Activated CD8-positive, alpha-beta memory T cell treated with anti-CD3 and anti-CD28 coated beads, Interleukin-2, amount 50 U/mL, for 1 hour (primary cell): Measurements from ENCODE around the gene VIPR2.

Source experiments
- DNase-seq: peaks from one replicate; pipeline ENCODE4 v3.0.0-alpha.2; 2020; ENCODE audit errors: extremely low read depth

The VIPR2 gene

GRCh38 chr7:159068488-159068811 is 76.2 kb downstream of the VIPR2 start:
- no peak for DNase-seq

GRCh38 chr7:159067576-159068487 is 76.8 kb downstream of the VIPR2 start:
- no peak for DNase-seq

DNA sequence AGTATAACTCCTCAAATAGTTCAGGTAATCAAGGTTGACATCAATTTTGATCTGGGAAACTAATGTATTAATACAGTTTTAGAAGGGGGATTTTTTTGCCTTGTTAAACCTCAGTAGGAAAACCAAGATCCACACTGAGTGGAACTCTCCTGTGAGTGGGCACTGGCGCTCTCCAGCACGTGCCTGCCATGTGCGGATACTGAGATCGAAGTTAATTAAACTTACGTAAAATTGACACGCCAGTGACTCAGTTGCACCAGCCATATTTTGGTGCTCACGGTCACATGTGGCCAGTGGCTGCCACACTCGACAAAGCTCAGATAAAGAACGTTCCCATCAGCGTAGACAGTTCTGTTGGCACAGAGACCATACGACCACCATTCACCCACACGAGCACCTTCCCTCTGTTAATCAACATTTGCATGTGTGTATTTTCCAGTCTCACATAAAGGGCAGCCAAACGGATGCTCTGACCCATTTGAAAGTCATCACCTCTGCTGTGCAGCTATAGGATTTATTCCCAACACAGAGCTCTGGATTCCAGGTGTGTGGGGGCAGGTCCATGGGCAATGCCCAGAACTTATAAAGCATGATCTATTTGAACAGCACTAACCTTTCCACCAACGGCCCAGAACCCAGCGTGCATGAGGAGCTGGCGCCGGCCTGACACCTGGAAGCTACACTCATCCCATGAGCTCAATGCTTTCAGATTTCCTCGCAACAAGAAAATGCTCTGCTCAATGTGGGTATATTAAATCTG is 77.7 kb downstream of the VIPR2 start:
- no peak for DNase-seq

GRCh38 chr7:159065852-159066480 is 78.7 kb downstream of the VIPR2 start:
- no peak for DNase-seq

DNA sequence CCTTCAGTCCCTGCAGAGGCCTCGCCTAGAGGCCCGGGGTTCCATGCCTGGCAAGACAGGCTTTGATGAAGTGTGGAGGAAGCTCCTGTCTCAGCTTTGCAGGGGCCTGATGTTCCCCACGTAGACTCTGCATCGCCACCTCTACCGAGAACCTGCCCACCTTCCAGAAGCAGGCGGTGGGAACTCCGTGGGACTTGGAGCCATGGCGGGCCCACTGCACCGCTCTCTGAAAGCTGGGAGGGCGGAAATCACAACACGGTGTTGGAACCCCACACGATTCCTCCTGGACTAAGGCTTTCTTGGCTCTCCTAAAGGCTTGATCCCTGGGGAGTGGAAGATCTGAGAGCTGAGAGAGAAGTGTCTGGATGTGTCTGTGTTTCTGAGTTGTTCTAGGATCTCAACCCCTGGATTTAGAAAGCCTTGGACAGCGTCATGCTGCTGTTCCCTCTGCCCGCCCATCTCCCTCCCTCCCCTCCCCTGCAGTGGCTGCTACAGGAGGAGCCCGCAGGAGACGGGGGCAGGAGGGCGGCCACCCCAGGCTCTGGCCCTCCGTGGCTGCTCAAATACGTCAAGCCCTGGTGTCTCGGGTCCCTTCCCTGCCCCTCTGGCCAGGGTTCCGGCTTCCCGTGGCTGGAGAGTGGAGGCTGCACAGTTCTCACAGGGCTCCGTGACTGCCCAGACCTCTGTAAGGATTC is 79.7 kb downstream of the VIPR2 start:
- no peak for DNase-seq

GRCh38 chr7:159064121-159064815 is 80.4 kb downstream of the VIPR2 start:
- no peak for DNase-seq

DNA sequence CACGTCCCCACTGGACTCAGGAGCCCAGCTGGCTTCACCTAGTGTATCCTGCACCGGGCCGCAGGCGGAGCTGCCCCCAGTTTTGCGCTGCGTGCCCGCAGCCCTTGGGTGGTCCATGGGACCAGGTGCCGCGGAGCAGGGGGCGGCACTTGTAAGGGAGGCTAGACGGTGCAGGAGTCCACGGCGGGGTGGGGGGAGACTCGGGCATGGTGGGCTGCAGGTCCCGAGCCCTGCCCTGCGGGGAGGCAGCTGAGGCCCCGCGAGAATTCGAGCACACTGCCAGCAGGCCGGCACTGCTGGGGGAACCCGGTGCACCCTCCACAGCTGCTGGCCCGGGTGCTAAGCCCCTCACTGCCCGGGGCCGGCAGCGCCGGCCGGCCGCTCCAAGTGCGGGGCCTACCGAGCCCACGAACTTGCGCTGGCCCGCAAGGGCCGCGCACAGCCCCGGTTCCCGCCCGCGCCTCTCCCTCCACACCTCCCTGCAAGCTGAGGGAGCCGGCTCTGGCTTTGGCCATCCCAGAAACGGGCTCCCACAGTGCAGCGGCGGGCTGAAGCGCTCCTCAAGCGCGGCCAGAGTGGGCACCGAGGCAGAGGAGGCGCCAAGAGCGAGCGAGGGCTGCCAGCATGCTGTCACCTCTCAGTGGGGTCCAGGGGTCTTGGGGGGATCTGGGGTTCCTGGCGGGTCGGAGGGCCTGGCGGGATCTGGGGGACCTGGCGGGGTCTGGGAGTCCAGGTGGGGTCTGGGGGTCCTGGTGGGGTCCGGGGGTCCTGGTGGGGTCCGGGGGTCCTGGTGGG is 81.4 kb downstream of the VIPR2 start:
- no peak for DNase-seq

- DNase-seq: no peak
These were observed 82.1 kb downstream of the VIPR2 start for GRCh38 chr7:159062569-159062968.

DNA sequence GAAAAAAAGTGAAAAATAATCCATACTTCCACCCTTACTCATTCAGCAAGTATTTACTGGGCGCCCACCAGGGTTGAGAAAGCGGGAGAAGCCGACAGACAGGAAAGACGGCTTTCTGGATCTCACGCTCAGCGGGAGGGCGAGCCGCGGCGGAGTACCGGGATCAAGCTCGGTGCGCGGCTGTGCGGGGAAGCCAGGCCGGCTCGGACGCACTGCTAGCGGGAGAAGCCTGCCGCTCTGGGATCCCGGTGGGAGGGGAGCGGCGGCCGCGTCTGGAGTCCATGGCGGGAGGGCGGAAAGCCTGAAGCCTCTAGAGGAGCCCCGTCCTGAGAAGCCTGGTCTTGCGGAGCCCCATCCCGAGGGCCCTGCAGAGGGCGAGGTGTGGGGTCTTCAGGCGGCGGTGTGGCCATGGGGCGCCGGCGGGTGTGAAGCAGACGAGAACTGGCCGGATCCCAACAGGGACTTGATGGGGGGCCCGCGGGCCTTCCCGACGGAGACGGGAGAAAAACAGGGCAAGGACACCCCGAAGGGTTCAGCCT is 82.9 kb downstream of the VIPR2 start:
- no peak for DNase-seq

GRCh38 chr7:159061209-159061608 is 83.5 kb downstream of the VIPR2 start:
- no peak for DNase-seq

GRCh38 chr7:159060440-159060839 is 84.2 kb downstream of the VIPR2 start:
- no peak for DNase-seq

DNA sequence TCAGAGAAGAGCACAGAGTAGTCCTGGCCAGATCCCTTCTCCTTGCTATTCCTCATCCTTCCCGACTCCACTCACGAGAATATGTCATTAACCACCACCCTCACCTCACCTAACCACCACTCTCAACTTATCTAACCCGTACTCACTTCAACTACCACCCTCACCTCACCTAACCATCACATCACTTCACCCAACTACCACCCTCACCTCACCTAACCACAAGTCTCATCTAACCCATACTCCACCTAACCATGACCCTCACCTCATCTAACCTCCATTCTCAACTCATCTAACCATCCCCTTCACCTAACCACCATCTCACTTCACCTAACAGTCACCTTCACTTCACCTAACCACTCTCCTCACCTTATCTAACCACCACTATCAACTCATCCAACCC is 85.0 kb downstream of the VIPR2 start:
- no peak for DNase-seq

DNA sequence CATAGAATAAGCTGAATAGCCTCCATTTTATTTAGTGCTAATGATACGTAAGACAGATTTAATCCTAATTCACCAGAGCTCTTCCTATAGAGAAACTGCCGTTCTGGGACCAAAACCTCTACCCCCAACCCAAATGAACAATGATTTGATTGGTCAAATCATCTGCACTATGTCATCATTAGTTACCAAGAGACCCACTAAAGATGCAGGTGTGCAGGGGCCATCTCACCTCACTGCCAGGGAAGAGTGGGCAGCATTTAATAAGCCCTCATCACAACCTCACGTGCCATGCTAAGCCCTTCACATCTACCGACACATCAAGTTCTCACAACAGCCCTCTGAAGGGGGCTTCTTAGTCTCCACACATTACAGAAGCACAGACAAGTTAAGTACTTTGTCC is 87.0 kb downstream of the VIPR2 start:
- DNase-seq: no peak

DNA sequence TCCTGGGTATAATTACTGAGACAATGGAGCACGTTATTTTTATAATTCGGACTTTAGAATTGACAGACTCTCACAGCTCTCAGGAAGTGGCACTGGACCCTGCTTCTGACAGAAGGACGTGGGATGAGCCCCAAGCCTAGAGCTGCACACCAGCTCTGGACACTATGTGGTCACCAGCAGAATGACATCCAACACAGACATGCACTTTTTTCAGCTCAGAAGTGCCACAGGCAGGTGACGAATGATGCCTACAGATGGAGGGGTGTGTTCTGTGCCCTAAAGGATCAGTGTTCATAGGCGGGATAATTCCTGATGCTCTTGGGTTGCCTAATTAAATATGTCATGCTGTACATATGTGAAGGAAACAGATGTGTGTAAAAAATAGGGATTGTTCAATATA is 87.9 kb downstream of the VIPR2 start:
- no peak for DNase-seq

GRCh38 chr7:159051916-159052315 is 92.8 kb downstream of the VIPR2 start:
- no peak for DNase-seq

DNA sequence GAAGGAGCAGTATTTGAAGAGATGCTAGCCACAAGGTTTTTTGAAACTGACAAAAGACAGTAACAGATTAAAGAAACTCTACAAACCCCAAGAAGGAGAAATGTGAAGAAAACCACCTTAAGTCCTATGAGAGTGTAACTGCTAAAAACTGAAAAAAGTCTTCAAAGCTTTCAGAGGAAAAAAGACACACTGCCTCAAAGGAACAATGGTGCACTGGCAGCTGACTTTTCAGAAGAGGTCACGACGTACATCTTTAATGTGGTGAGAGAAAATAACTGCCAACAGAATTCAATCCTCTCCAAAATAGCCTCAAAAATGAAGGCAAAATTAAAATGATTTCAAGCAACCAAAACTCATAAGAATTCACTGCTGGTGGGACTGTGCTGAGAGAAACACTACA is 94.0 kb downstream of the VIPR2 start:
- DNase-seq: no peak

- DNase-seq: no peak
These were observed 95.2 kb downstream of the VIPR2 start for GRCh38 chr7:159049266-159050025.

DNA sequence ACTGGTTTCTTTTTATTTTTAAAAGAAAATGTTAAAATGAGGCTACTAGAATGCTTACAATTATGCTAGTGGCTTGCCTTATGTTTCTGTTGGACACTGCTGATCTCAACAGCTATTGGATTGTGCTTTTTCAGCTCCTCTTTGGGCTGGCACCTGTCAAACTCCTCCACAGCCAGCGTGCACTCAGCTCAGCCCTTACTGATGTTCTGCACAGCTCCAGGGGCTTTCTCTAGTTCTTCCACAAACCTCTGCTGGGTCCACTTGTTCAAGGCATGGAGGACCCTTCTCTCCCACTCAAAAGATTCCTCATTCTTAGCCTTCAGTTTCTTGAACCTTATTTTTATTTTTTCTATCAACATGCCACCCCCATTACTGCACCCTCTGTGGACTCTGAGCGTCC is 96.0 kb downstream of the VIPR2 start:
- no peak for DNase-seq

DNA sequence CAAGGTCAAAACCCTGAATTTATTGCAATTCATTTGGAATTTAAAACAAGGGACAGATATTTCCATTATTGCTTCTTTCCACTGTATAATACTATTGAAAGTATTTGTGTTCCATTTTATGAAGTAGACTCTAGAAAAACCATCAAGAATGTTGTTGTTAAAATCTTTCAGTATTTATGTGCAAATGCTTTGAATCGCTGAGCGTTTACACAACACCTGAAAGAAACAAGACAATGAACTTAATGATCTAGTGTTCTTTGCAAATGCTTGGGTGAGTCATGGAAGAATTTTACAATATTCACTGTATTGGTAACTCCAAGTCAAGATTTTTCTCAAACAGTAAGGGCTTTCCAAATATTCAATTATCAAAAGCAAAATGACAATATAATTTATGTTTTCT is 97.1 kb downstream of the VIPR2 start:
- no peak for DNase-seq

DNA sequence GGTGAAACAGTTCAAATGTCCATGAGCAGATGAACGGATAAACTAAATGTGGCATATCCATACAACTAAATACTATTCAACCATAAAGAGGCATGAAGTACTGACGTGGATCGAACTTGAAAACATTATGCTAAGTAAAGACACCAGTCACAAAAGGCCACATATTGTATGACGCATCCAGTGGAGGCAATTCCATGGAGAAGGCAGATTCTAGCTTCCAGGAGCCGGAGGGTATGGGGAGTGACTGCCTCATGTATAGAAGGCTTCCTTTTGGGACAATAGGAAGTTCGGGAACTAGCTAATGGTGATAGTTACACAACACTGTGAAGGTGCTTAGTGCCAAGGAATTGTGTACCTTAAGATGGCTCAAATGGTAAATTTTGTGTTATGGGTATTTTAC is 98.4 kb downstream of the VIPR2 start:
- DNase-seq: no peak
